H1 (cell line): ENCODE measurements around the gene CRYBG1. TPM values are rescaled to one million over a fixed set of nuclear protein-coding genes. Genes with fewer than 3 reads are reported as not detected.

ENCODE experiments used
- CTCF ChIA-PET: fragments of 300-600 bp; sonication (Branson Sonifier 250); formaldehyde crosslinking; loops from one replicate; lab custom pipeline; 2021; ENCODE audit not compliant: partially characterized antibody; lab: Charles Lee
- POLR2A ChIA-PET: fragments of 300-600 bp; sonication (Branson Sonifier 250); formaldehyde crosslinking; loops from one replicate; lab custom pipeline; 2021; ENCODE audit warnings: inconsistent platforms; ENCODE audit not compliant: partially characterized antibody; lab: Charles Lee
- DNase-seq, 2 experiments: peaks; one replicate each; pipeline versions ENCODE4 v3.0.0 to v3.0.0-alpha.2; 2010 to 2022; ENCODE audit warnings: low spot score in 2 of 2, low read depth in 1 of 2, mixed read lengths in 1 of 2
- FAIRE-seq: peaks from 2 replicates; lab custom pipeline; 2011; peaks lifted over from hg19 to GRCh38; lab: Jason Lieb, UNC
- H2AFZ ChIP-seq: 2 replicates; pipeline ENCODE4 v1.8.1; 2012; ENCODE audit warnings: low read length, inconsistent platforms
- H2AK5ac ChIP-seq: 2 replicates; pipeline ENCODE4 v1.6.1; 2013; ENCODE audit warnings: low read depth, low read length
- H2BK120ac ChIP-seq: replicated peaks from 2 replicates; pipeline ENCODE3; 2013; ENCODE audit warnings: low read depth, low read length, inconsistent platforms
- H2BK12ac ChIP-seq: 2 replicates; pipeline ENCODE4 v1.6.1; 2013; ENCODE audit warnings: low read depth, low read length
- H2BK15ac ChIP-seq: 2 replicates; pipeline ENCODE4 v1.6.1; 2013; ENCODE audit warnings: low read length
- H2BK20ac ChIP-seq: 2 replicates; pipeline ENCODE4 v1.6.1; 2013; ENCODE audit warnings: low read length
- H2BK5ac ChIP-seq: 2 replicates; pipeline ENCODE4 v1.6.1; 2013; ENCODE audit warnings: low read depth, low read length
- H3K14ac ChIP-seq: 2 replicates; pipeline ENCODE4 v1.6.1; 2013; ENCODE audit warnings: inconsistent platforms; ENCODE audit not compliant: insufficient read length
- H3K18ac ChIP-seq: 2 replicates; pipeline ENCODE4 v1.6.1; 2013; ENCODE audit warnings: low read length; ENCODE audit errors: extremely low read depth
- H3K23ac ChIP-seq: 2 replicates; pipeline ENCODE4 v1.6.1; 2013; ENCODE audit warnings: inconsistent platforms; ENCODE audit not compliant: insufficient read length
- H3K23me2 ChIP-seq: 2 replicates; pipeline ENCODE4 v1.6.1; 2013; ENCODE audit warnings: low read depth, low read length
- H3K27ac ChIP-seq: 2 replicates; pipeline ENCODE4 v1.6.1; 2011; ENCODE audit warnings: low read depth, low read length, inconsistent platforms
- H3K27me3 ChIP-seq, 4 experiments: replicated peaks in 1 of 4; 1 replicate in 1 of 4; 2 replicates in 3 of 4; pipeline versions ENCODE4 v1.6.1 to v1.8.1; 2011 to 2013; ENCODE audit warnings: low read length in 3 of 4, mild to moderate bottlenecking in 3 of 4, inconsistent platforms in 2 of 4, mixed read lengths in 2 of 4, moderate library complexity in 1 of 4; ENCODE audit not compliant: control insufficient read depth in 3 of 4, insufficient read depth in 3 of 4; ENCODE audit errors: extremely low read depth in 1 of 4
- H3K36me3 ChIP-seq, 4 experiments: 2 replicates each; pipeline versions ENCODE4 v1.6.1 to v1.8.1; 2011 to 2013; ENCODE audit warnings: mild to moderate bottlenecking in 4 of 4, low read length in 3 of 4, moderate library complexity in 2 of 4, control low read depth in 1 of 4, inconsistent platforms in 1 of 4; ENCODE audit not compliant: insufficient read depth in 4 of 4, control insufficient read depth in 2 of 4
- H3K4ac ChIP-seq: replicated peaks from 2 replicates; pipeline ENCODE3; 2013; ENCODE audit warnings: low read length, low read depth, mixed read lengths, inconsistent platforms; ENCODE audit not compliant: insufficient read length
- H3K4me1 ChIP-seq, 4 experiments: replicated peaks in 1 of 4; 1 replicate in 1 of 4; 2 replicates in 3 of 4; pipeline versions ENCODE4 v1.6.1 to v1.8.1; 2011 to 2013; ENCODE audit warnings: low read length in 3 of 4, inconsistent platforms in 2 of 4, mixed read lengths in 1 of 4; ENCODE audit not compliant: insufficient read depth in 4 of 4, control insufficient read depth in 3 of 4
- H3K4me2 ChIP-seq, 2 experiments: 2 replicates each; pipeline versions ENCODE4 v1.6.1 to v1.8.1; 2011 to 2013; ENCODE audit warnings: low read depth in 2 of 2, low read length in 2 of 2, control low read depth in 1 of 2, inconsistent platforms in 1 of 2, mild to moderate bottlenecking in 1 of 2; ENCODE audit not compliant: insufficient read depth in 1 of 2
- H3K4me3 ChIP-seq, 4 experiments: fragments of 200-600, 300-600 bp in 1 of 4; sonication (generic), shearing (Covaris generic), sonication (Bioruptor Twin) in 1 of 4; 2 replicates each; pipeline versions ENCODE4 v1.5.1 to v1.8.1; 2011 to 2016; ENCODE audit warnings: low read length in 4 of 4, low read depth in 3 of 4, control low read depth in 2 of 4, inconsistent platforms in 2 of 4, mild to moderate bottlenecking in 2 of 4, mixed read lengths in 1 of 4, moderate library complexity in 1 of 4; ENCODE audit not compliant: insufficient read depth in 2 of 4; ENCODE audit errors: extremely low read depth in 1 of 4
- H3K56ac ChIP-seq: replicated peaks from 2 replicates; pipeline ENCODE3; 2013; ENCODE audit warnings: low read depth, mild to moderate bottlenecking, mixed read lengths, low read length, inconsistent platforms; ENCODE audit not compliant: insufficient read length
- H3K79me1 ChIP-seq: 2 replicates; pipeline ENCODE4 v1.6.1; 2013; ENCODE audit warnings: low read depth, low read length, control low read depth
- H3K79me2 ChIP-seq, 2 experiments: 2 replicates each; pipeline versions ENCODE4 v1.6.1 to v1.8.1; 2012 to 2013; ENCODE audit warnings: low read length in 2 of 2, mild to moderate bottlenecking in 2 of 2, inconsistent platforms in 1 of 2; ENCODE audit not compliant: insufficient read depth in 2 of 2, control insufficient read depth in 1 of 2
- H3K9ac ChIP-seq, 4 experiments: replicated peaks in 1 of 4; 1 replicate in 1 of 4; 2 replicates in 3 of 4; pipeline versions ENCODE4 v1.6.1 to v1.8.1; 2011 to 2013; ENCODE audit warnings: low read depth in 3 of 4, low read length in 3 of 4, control low read depth in 2 of 4, mild to moderate bottlenecking in 2 of 4, moderate library complexity in 2 of 4, inconsistent platforms in 1 of 4; ENCODE audit errors: extremely low read depth in 1 of 4
- H3K9me3 ChIP-seq, 2 experiments: 2 replicates each; pipeline versions ENCODE4 v1.6.1 to v1.8.1; 2012 to 2013; ENCODE audit warnings: mild to moderate bottlenecking in 2 of 2, moderate library complexity in 2 of 2, control low read depth in 1 of 2, inconsistent platforms in 1 of 2, low read depth in 1 of 2, low read length in 1 of 2, mixed read lengths in 1 of 2; ENCODE audit not compliant: insufficient read depth in 2 of 2
- H4K20me1 ChIP-seq, 2 experiments: replicated peaks in 1 of 2; 2 replicates each; pipeline versions ENCODE3 to v1.8.1; 2011 to 2013; ENCODE audit warnings: inconsistent platforms in 2 of 2, low read length in 2 of 2, mild to moderate bottlenecking in 1 of 2; ENCODE audit not compliant: insufficient read depth in 2 of 2, control insufficient read depth in 1 of 2
- H4K5ac ChIP-seq: 2 replicates; pipeline ENCODE4 v1.6.1; 2013; ENCODE audit warnings: low read length, low read depth, mixed read lengths, inconsistent platforms; ENCODE audit not compliant: insufficient read length
- H4K8ac ChIP-seq: 2 replicates; pipeline ENCODE4 v1.8.0; 2013; ENCODE audit warnings: mild to moderate bottlenecking, moderate library complexity, low read length, inconsistent platforms; ENCODE audit not compliant: insufficient read depth; ENCODE audit errors: extremely low read depth
- H4K91ac ChIP-seq: replicated peaks from 2 replicates; pipeline ENCODE3; 2013; ENCODE audit warnings: low read length, mixed read lengths, inconsistent platforms; ENCODE audit not compliant: insufficient read length
- EP300 ChIP-seq, 2 experiments: IDR thresholded peaks; 1 replicate in 1 of 2; 2 replicates in 1 of 2; pipeline ENCODE4 v1.6.1; 2011 to 2012; ENCODE audit warnings: low read depth in 2 of 2, low read length in 2 of 2, mild to moderate bottlenecking in 2 of 2, borderline replicate concordance in 1 of 2, inconsistent platforms in 1 of 2, moderate library complexity in 1 of 2
- EZH2 ChIP-seq: fragments of 200-600 bp; sonication (generic); IDR thresholded peaks from 2 replicates; pipeline ENCODE4 v1.7.1; 2012; ENCODE audit warnings: low read depth, mild to moderate bottlenecking, moderate library complexity, low read length, inconsistent platforms; ENCODE audit not compliant: severe bottlenecking
- HDAC6 ChIP-seq: IDR thresholded peaks from one replicate; pipeline ENCODE4 v1.7.1; 2012; ENCODE audit warnings: low read depth, mild to moderate bottlenecking, inconsistent platforms, low read length, moderate library complexity
- KDM1A ChIP-seq: fragments of 200-600, 300-600 bp; sonication (generic); IDR thresholded peaks from 2 replicates; pipeline ENCODE4 v1.7.1; 2016; ENCODE audit warnings: mild to moderate bottlenecking, low read length, borderline replicate concordance
- POLR2AphosphoS5 ChIP-seq: IDR thresholded peaks from 2 replicates; pipeline ENCODE4 v1.6.1; 2011; ENCODE audit warnings: low read depth, low read length
- RFX5 ChIP-seq: IDR thresholded peaks from 2 replicates; pipeline ENCODE4 v1.6.1; 2011; ENCODE audit warnings: low read depth, low read length, improper control_type of control experiment, borderline replicate concordance
- SP1 ChIP-seq: IDR thresholded peaks from 2 replicates; pipeline ENCODE4 v1.6.1; 2011; ENCODE audit warnings: low read depth, low read length
- TAF7 ChIP-seq: optimal IDR thresholded peaks from 2 replicates; pipeline ENCODE3; 2011; ENCODE audit warnings: low read depth, mild to moderate bottlenecking, inconsistent platforms, low read length, moderate library complexity, borderline replicate concordance
- TEAD4 ChIP-seq: IDR thresholded peaks from 2 replicates; pipeline ENCODE4 v1.6.1; 2012; ENCODE audit warnings: low read depth, low read length, inconsistent platforms, mixed read lengths
- YY1 ChIP-seq: IDR thresholded peaks from 2 replicates; pipeline ENCODE4 v1.6.1; 2011; ENCODE audit warnings: low read depth, mild to moderate bottlenecking, low read length
- WGBS, 2 experiments: shearing (Covaris generic) in 1 of 2; methylation state at CpG; one replicate each; pipeline versions ENCODE4 v1.1.6 to v1.1.7; 2013 to 2015; ENCODE audit warnings: low lambda C conversion rate in 2 of 2, mixed read lengths in 2 of 2, inconsistent platforms in 1 of 2, low coverage in 1 of 2, missing lambda C conversion rate in 1 of 2; ENCODE audit not compliant: insufficient replicate concordance in 2 of 2, insufficient coverage in 1 of 2, insufficient read length in 1 of 2; ENCODE audit errors: extremely low coverage in 1 of 2, missing lambda C conversion rate in 1 of 2; 5-methylcytosine and 5-hydroxymethylcytosine counted together
- polyA plus RNA-seq, 7 experiments: library from polyadenylated mRNA; depleted of rRNA in 3 of 7; stranded (reverse) in 5 of 7; unstranded in 2 of 7; fragments of >200 nt in 5 of 7; fragments of 200-250 nt in 2 of 7; gene quantifications; 1 replicate in 5 of 7; 2 replicates in 1 of 7; 4 replicates in 1 of 7; pipeline versions ENCODE4 v1.2.1 to v1.2.3, GENCODE V29; 2011 to 2013; ENCODE audit warnings: missing spikeins in 2 of 7, mixed read lengths in 2 of 7
- total RNA-seq: library from RNA; stranded (reverse); fragmentation: NEBNext Ultra II Directional; extraction: Animal tissue kit (Norgen Biotek cat#: 25700); gene quantifications from 2 replicates; pipeline ENCODE4 v1.2.1, GENCODE V29; 2021
- TF ChIP-seq, protein P1 (sequence below): IDR thresholded peaks from 2 replicates; pipeline ENCODE4 v1.6.1; 2012; ENCODE audit warnings: inconsistent platforms

Gene CRYBG1
- total and polyA plus RNA-seq, 2 of the 8 experiments (the other 6 are each of a cell fraction or from before 2014, with no cell fraction given) = 2.2 to 11.6 TPM

DNA sequence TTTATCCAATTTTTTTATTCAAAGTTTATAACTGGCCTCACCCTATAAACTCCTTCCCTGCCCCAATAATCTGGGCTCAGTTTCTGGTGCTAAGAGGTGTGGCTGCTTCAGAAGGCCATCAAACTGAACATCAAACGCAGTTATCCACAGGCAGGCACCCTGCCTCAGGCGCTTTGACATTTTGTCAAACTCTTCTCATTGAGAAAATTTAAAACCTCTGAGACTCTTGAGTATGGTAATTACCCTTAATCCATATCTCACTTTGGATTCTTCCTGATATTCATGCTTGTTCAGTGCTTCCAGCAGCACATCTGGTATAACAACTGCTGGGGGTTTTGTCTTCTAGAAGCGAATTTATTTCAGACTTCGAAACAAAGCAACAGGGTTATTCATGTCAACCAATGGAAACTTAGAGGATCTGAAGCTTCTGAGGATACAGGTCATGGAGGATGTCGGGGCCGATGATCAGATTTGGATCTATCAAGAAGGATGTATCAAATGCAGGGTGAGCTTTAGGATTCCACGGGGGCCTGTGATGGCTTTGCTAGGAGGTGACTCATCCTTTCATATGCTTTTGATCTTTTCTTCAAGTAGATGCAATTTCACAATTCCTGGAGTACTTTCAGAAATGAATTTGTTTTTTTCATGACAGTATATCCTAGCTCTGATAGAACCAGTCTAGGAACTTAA, 200.6 kb downstream of the CRYBG1 start:
- CTCF ChIA-PET = interaction anchor here (0.5 to 4.9 kb wide), 6 partner anchors 9 to 116 kb away, joined by 3 to 29 read pairs (median 7); no protein-coding TSS in a partner anchor
- TF ChIP-seq SP1 = no peak
- no peak for TF ChIP-seq HDAC6
- TF ChIP-seq KDM1A = no peak
- TF ChIP-seq TAF7 = no peak
- TF ChIP-seq YY1 = no peak
- no peak for TF ChIP-seq TEAD4
- TF ChIP-seq EP300 (IDR thresholded peaks at IDR 0.05; ENCODE audit: borderline replicate concordance in 1 of 2, low read depth in 2 of 2, low read length in 2 of 2) = no peak
- no peak for TF ChIP-seq POLR2AphosphoS5
- no peak for TF ChIP-seq RFX5
- TF ChIP-seq EZH2 = no peak
- TF ChIP-seq, protein P1, sequence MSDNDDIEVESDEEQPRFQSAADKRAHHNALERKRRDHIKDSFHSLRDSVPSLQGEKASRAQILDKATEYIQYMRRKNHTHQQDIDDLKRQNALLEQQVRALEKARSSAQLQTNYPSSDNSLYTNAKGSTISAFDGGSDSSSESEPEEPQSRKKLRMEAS = no peak
- no peak overlapping the region for H2BK120ac ChIP-seq
- no peak overlapping the region for H2AFZ ChIP-seq
- 93% methylated on average over 7 of the region's 7 CpGs; no CpG with 5 or more reads in 1 of the 2 experiments for WGBS, 2 experiments
- no peaks in the 10 kb centered on the region for H3K27me3 ChIP-seq
- no peak overlapping the region for H4K5ac ChIP-seq
- H3K27ac ChIP-seq = no peak overlapping the region
- H2BK15ac ChIP-seq = no peak overlapping the region
- no peak overlapping the region for H2BK5ac ChIP-seq
- H3K56ac ChIP-seq = no peak overlapping the region
- H3K4me1 ChIP-seq = peaks cover 0 to 10% (median 5%) of the 10 kb centered on the region in 4 experiments; a peak in 3 of 7 replicates
- H3K4me3 ChIP-seq = no peak overlapping the region
- no peak overlapping the region for H2BK12ac ChIP-seq
- no peak overlapping the region for H4K8ac ChIP-seq
- no peak overlapping the region for H3K4ac ChIP-seq
- no peaks in the 10 kb centered on the region; a peak in 1 of 8 replicates for H3K36me3 ChIP-seq
- no peaks in the 10 kb centered on the region for H3K9me3 ChIP-seq
- H3K9ac ChIP-seq = no peak overlapping the region
- no peak overlapping the region for H2AK5ac ChIP-seq
- no peak overlapping the region for H4K91ac ChIP-seq
- H2BK20ac ChIP-seq = no peak overlapping the region
- H3K23me2 ChIP-seq = no peaks in the 10 kb centered on the region; the same call in 1 of the 2 replicates
- no peaks in the 10 kb centered on the region for H3K79me2 ChIP-seq
- H3K23ac ChIP-seq = no peak overlapping the region
- no peak overlapping the region for H3K18ac ChIP-seq
- POLR2A ChIA-PET = interaction anchor here (1.0 kb wide), 1 partner anchor 10 kb away, joined by 6 read pairs; no protein-coding TSS in a partner anchor
- H3K4me2 ChIP-seq = no peak overlapping the region
- H3K14ac ChIP-seq = no peak overlapping the region
- H3K79me1 ChIP-seq = no peaks in the 10 kb centered on the region
- no peaks in the 10 kb centered on the region for H4K20me1 ChIP-seq
- FAIRE-seq (no peak), DNase-seq (no peak)
